Esophagus mucosa (tissue), 1 donor: ENCODE measurements around the gene ZAP70. TPM values are rescaled to one million over a fixed set of nuclear protein-coding genes. Genes with fewer than 3 reads are reported as not detected.

Experiments used
- ATAC-seq: fragments of 200-7000 bp; cut with Tn5 transposase; one replicate; pipeline ENCODE4 v1.9.1; 2020
- total RNA-seq: library from RNA; stranded (reverse); gene quantifications from one replicate; pipeline ENCODE4 v1.2.4, GENCODE V29; 2023
- donor health status: DM: yes; HTN: yes; CAD: no.

Gene ZAP70
- total RNA-seq, 1 donor from 2014 or later: 0.76 TPM

- ATAC-seq: no peak
These were observed 39.3 kb downstream of the ZAP70 start for GRCh38 chr2:97752342-97753334.

GRCh38 chr2:97754690-97755346 lies 41.4 kb downstream of the ZAP70 start:
- peak; percentile 82 for ATAC-seq

- no peak for ATAC-seq
These were observed 42.1 kb downstream of the ZAP70 start for GRCh38 chr2:97755491-97755890.

GRCh38 chr2:97757062-97757461 lies 43.7 kb downstream of the ZAP70 start:
- ATAC-seq: no peak

GRCh38 chr2:97758131-97758705 lies 44.8 kb downstream of the ZAP70 start:
- no peak for ATAC-seq

- no peak for ATAC-seq
These were observed 46.5 kb downstream of the ZAP70 start for GRCh38 chr2:97759727-97760407.

GRCh38 chr2:97760480-97761049 lies 47.2 kb downstream of the ZAP70 start:
- ATAC-seq: no peak

- no peak for ATAC-seq
These were observed 47.8 kb downstream of the ZAP70 start for GRCh38 chr2:97761192-97761591.

GRCh38 chr2:97763176-97763845 lies 49.9 kb downstream of the ZAP70 start:
- no peak for ATAC-seq

GRCh38 chr2:97764559-97765263 lies 51.3 kb downstream of the ZAP70 start:
- ATAC-seq: no peak

GRCh38 chr2:97765933-97766332 lies 52.6 kb downstream of the ZAP70 start:
- ATAC-seq: no peak

GRCh38 chr2:97766567-97766966 lies 53.2 kb downstream of the ZAP70 start:
- no peak for ATAC-seq

GRCh38 chr2:97769308-97769707 lies 55.9 kb downstream of the ZAP70 start:
- ATAC-seq: no peak

GRCh38 chr2:97769711-97770110 lies 56.3 kb downstream of the ZAP70 start:
- ATAC-seq: no peak

GRCh38 chr2:97770445-97770844 lies 57.1 kb downstream of the ZAP70 start:
- ATAC-seq: no peak

- ATAC-seq: no peak
These were observed 61.0 kb downstream of the ZAP70 start for GRCh38 chr2:97774425-97774824.

- ATAC-seq: no peak
These were observed 61.7 kb downstream of the ZAP70 start for GRCh38 chr2:97775074-97775473.

- ATAC-seq: no peak
These were observed 65.8 kb downstream of the ZAP70 start for GRCh38 chr2:97779141-97779540.

- ATAC-seq: peak; percentile 48
These were observed 68.6 kb downstream of the ZAP70 start for GRCh38 chr2:97781981-97782380.

- ATAC-seq: no peak
These were observed 71.6 kb downstream of the ZAP70 start for GRCh38 chr2:97784953-97785352.

GRCh38 chr2:97785818-97786217 lies 72.4 kb downstream of the ZAP70 start:
- no peak for ATAC-seq
